Smooth muscle cell (in vitro differentiated cells): ENCODE data around the gene WNT5B. TPM values are rescaled to one million over a fixed set of nuclear protein-coding genes. Genes with fewer than 3 reads are reported as not detected.

Source experiments
- DNase-seq: peaks from one replicate; lab custom pipeline; 2025; ENCODE audit not compliant: unreplicated experiment; lab: John Stamatoyannopoulos, UW
- H2AFZ ChIP-seq: fragments of 200-600 bp; sonication (generic); 2 replicates; pipeline ENCODE4 v1.6.0; 2016; ENCODE audit warnings: antibody characterized with exemption, low read depth, mild to moderate bottlenecking
- H3F3A ChIP-seq: fragments of 200-600 bp; sonication (generic); 2 replicates; pipeline ENCODE4 v1.6.0; 2017; ENCODE audit warnings: antibody characterized with exemption, low read depth
- H3K27ac ChIP-seq: fragments of 200-600 bp; sonication (generic); 2 replicates; pipeline ENCODE4 v1.5.1; 2016; ENCODE audit warnings: low read depth, mild to moderate bottlenecking
- H3K27me3 ChIP-seq: fragments of 200-600 bp; sonication (generic); 2 replicates; pipeline ENCODE4 v1.6.1; 2016; ENCODE audit warnings: low read depth, mild to moderate bottlenecking
- H3K36me3 ChIP-seq: fragments of 200-600 bp; sonication (generic); 2 replicates; pipeline ENCODE4 v1.5.1; 2016; ENCODE audit warnings: low read depth
- H3K4me1 ChIP-seq: fragments of 200-600 bp; sonication (generic); 2 replicates; pipeline ENCODE4 v1.5.1; 2016; ENCODE audit warnings: low read depth
- H3K4me2 ChIP-seq: fragments of 200-600 bp; sonication (generic); 2 replicates; pipeline ENCODE4 v1.6.0; 2016; ENCODE audit warnings: mild to moderate bottlenecking
- H3K4me3 ChIP-seq: fragments of 200-600 bp; sonication (generic); 2 replicates; pipeline ENCODE4 v1.5.1; 2016; ENCODE audit warnings: mild to moderate bottlenecking
- H3K79me2 ChIP-seq: fragments of 200-600 bp; sonication (generic); 2 replicates; pipeline ENCODE4 v1.6.0; 2016; ENCODE audit warnings: low read depth, mild to moderate bottlenecking
- H3K9ac ChIP-seq: fragments of 200-600 bp; sonication (generic); 2 replicates; pipeline ENCODE4 v1.6.0; 2016; ENCODE audit warnings: low read depth
- H3K9me3 ChIP-seq: fragments of 200-600 bp; sonication (generic); replicated peaks from 2 replicates; pipeline ENCODE4 v1.5.1; 2016; ENCODE audit warnings: low read depth
- H4K20me1 ChIP-seq: fragments of 200-600 bp; sonication (generic); 2 replicates; pipeline ENCODE4 v1.6.0; 2016; ENCODE audit warnings: low read depth
- CTCF ChIP-seq: fragments of 200-600 bp; sonication (generic); IDR thresholded peaks from 2 replicates; pipeline ENCODE4 v1.5.1; 2017; ENCODE audit warnings: borderline replicate concordance, mild to moderate bottlenecking, antibody characterized with exemption; ENCODE audit not compliant: insufficient read depth, poor library complexity, severe bottlenecking
- WGBS: methylation state at CpG from one replicate; pipeline ENCODE4 v1.1.7; 2016; ENCODE audit warnings: low lambda C conversion rate; 5-methylcytosine and 5-hydroxymethylcytosine counted together
- polyA plus RNA-seq: library from polyadenylated mRNA; unstranded; fragments of >200 nt; fragmentation: Nextera tagmentation; extraction: Ambion mirVana; gene quantifications from 2 replicates; pipeline ENCODE4 v1.2.1, GENCODE V29; 2016
- total RNA-seq: library from RNA; depleted of rRNA; stranded (reverse); fragments of >200 nt; gene quantifications from 2 replicates; pipeline ENCODE4 v1.2.3, GENCODE V29; 2014

The WNT5B gene
- total and polyA plus RNA-seq, 2 experiments from 2014 or later = 11.5 to 31.7 TPM

GRCh38 chr12:1590221-1590979 lies 38.6 kb upstream of the WNT5B start:
- no peak for TF ChIP-seq CTCF
- no peak overlapping the region for H2AFZ ChIP-seq
- H3F3A ChIP-seq = peaks cover 20% of the 10 kb centered on the region
- no peaks in the 10 kb centered on the region for H3K9me3 ChIP-seq
- H4K20me1 ChIP-seq = peaks cover 76% of the 10 kb centered on the region
- H3K9ac ChIP-seq = peak overlapping the region; percentile 23
- no peak overlapping the region for H3K27ac ChIP-seq
- H3K36me3 ChIP-seq = no peaks in the 10 kb centered on the region
- H3K79me2 ChIP-seq = peaks cover 20% of the 10 kb centered on the region
- 11% methylated on average over 12 of the region's 12 CpGs for WGBS
- H3K27me3 ChIP-seq = no peaks in the 10 kb centered on the region
- DNase-seq = no peak
- peak overlapping the region; percentile 94 for H3K4me2 ChIP-seq
- H3K4me1 ChIP-seq = peaks cover 50% of the 10 kb centered on the region
- peak overlapping the region; percentile 67 for H3K4me3 ChIP-seq

DNA sequence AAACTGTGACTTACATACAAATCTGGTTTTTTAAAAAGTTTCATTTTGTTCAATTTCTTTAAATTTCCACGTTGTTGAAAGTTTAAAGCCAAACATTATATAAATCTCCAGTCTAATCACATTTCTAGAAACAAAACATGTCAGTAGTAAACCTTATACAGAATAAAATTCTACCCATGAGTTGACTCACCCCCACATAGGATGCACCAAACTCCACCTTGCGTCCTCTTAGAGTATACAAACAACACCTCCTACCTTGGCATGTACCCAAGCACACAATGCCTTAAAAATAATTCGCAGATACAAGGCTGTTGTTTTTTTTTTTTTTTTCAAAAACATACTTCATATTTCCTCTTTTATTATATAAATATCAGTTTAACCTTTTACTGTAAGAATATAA lies 38.0 kb upstream of the WNT5B start:
- Histone ChIP-seq H3K9me3 (no peaks in the 10 kb centered on the region), H3F3A (peaks cover 20% of the 10 kb centered on the region), H3K27ac (no peak overlapping the region), H3K4me3 (peak overlapping the region; percentile 67), H3K36me3 (no peaks in the 10 kb centered on the region), H3K4me1 (peaks cover 53% of the 10 kb centered on the region), H3K79me2 (peaks cover 20% of the 10 kb centered on the region), H2AFZ (no peak overlapping the region), H3K4me2 (peak overlapping the region; percentile 94), H4K20me1 (peaks cover 69% of the 10 kb centered on the region), H3K27me3 (no peaks in the 10 kb centered on the region), H3K9ac (peak overlapping the region; percentile 23)
- WGBS = 12% methylated on average over 3 of the region's 3 CpGs
- DNase-seq = no peak
- no peak for TF ChIP-seq CTCF

- Histone ChIP-seq H3K79me2 (peaks cover 20% of the 10 kb centered on the region), H3K9ac (no peak overlapping the region), H3K27ac (no peak overlapping the region), H4K20me1 (peaks cover 69% of the 10 kb centered on the region), H3K9me3 (no peaks in the 10 kb centered on the region), H3K4me2 (peak overlapping the region; percentile 94), H3K36me3 (no peaks in the 10 kb centered on the region), H3K27me3 (no peaks in the 10 kb centered on the region), H2AFZ (no peak overlapping the region), H3K4me1 (peaks cover 53% of the 10 kb centered on the region), H3K4me3 (peak overlapping the region; percentile 67), H3F3A (peaks cover 20% of the 10 kb centered on the region)
- TF ChIP-seq CTCF = no peak
- 5% methylated on average over 4 of the region's 4 CpGs for WGBS
- no peak for DNase-seq
These were observed 37.5 kb upstream of the WNT5B start for GRCh38 chr12:1591543-1591942.
